Measurements from ENCODE around the gene CTSA. TPM values are rescaled to one million over a fixed set of nuclear protein-coding genes. Genes with fewer than 3 reads are reported as not detected.

The CTSA gene
- total and polyA plus RNA-seq, 2 experiments from 2014 or later: 39.9 to 63.9 TPM

DNA sequence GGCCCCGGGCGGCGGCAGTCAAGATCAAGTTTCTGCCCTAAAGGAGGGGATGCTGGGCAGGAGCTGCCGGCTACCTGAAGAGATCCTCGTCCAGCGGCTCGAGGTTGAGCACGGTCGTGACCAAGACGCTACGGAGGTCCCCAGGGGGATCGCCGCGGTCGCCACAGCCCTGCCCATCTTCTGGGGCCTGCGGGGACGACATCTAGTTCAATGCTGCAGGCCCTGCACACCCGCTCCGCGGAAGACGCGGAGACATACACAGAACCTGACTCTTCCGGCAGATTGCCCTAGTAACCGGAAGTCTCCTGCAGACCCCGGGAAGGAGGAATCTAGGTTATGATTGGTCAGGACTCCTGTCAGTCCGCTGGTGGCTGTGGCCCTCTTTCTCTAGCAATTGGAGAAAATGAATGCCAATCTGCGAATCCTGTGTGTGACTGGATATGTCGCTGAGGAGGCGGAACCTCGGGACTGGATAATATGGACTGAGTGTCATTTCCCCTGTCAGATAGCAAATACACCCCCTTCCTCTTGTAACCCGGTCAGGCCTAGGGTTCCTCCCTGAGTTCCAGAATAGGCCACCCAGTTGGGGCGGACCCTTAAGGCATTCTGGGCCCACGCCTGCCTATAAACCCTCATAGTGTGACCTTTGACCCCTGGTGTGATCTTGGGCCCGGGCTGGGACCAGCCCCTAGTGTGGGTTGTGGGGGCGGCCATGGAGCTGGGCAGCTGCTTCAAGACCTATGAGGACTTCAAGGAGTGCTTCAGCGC lies 33.8 kb upstream of the CTSA start, which contains the start of the genes ACOT8 and ZSWIM3:
ACOT8 (minus strand) TSS at position 279 of the 768 bp plus-strand sequence; CDS start at position 202, 77 bp downstream.
ZSWIM3 (plus strand) TSS at position 501 of the 768 bp plus-strand sequence; CDS start at position 713, 212 bp downstream.
- H3K4me3 ChIP-seq: peak within 1 kb of the TSS; percentile 63
- H3F3A ChIP-seq (replicated peaks; ENCODE audit: low read depth): no peaks in the 10 kb centered on the region
- 0 out of 2 replicates have a peak, but pooled peaks cover 3% of the 10 kb centered on the region for H3K36me3 ChIP-seq (ENCODE audit: insufficient read depth)
- no peaks in the 10 kb centered on the region for H3K27me3 ChIP-seq (ENCODE audit: insufficient read depth)
- Mint-ChIP-seq H3K27ac (peak within 1 kb of the TSS; percentile 95), H3K4me1 (peaks cover 56% of the 10 kb centered on the region), H3K4me3 (peak within 1 kb of the TSS; percentile 94), H3K36me3 (ENCODE audit: low read depth) (peaks cover 13% of the 10 kb centered on the region), H3K9me3 (no peaks in the 10 kb centered on the region), H3K27me3 (ENCODE audit: insufficient read depth, low read depth, poor library complexity) (peaks cover 8% of the 10 kb centered on the region)
- no peak for TF ChIP-seq CTCF (conservative IDR thresholded peaks at IDR 0.05; ENCODE audit: low read depth in 2 of 2)
- no peak for TF ChIP-seq ZNF331 (CRISPR knock-in tag; IDR thresholded peaks at IDR 0.05; ENCODE audit: low read depth)
- TF ChIP-seq ZNF114 (CRISPR knock-in tag; IDR thresholded peaks at IDR 0.05): no peak
- TF ChIP-seq CREB1 (CRISPR knock-in tag; IDR thresholded peaks at IDR 0.05; ENCODE audit: low read depth): peak; percentile 82
- TF ChIP-seq, protein P1, sequence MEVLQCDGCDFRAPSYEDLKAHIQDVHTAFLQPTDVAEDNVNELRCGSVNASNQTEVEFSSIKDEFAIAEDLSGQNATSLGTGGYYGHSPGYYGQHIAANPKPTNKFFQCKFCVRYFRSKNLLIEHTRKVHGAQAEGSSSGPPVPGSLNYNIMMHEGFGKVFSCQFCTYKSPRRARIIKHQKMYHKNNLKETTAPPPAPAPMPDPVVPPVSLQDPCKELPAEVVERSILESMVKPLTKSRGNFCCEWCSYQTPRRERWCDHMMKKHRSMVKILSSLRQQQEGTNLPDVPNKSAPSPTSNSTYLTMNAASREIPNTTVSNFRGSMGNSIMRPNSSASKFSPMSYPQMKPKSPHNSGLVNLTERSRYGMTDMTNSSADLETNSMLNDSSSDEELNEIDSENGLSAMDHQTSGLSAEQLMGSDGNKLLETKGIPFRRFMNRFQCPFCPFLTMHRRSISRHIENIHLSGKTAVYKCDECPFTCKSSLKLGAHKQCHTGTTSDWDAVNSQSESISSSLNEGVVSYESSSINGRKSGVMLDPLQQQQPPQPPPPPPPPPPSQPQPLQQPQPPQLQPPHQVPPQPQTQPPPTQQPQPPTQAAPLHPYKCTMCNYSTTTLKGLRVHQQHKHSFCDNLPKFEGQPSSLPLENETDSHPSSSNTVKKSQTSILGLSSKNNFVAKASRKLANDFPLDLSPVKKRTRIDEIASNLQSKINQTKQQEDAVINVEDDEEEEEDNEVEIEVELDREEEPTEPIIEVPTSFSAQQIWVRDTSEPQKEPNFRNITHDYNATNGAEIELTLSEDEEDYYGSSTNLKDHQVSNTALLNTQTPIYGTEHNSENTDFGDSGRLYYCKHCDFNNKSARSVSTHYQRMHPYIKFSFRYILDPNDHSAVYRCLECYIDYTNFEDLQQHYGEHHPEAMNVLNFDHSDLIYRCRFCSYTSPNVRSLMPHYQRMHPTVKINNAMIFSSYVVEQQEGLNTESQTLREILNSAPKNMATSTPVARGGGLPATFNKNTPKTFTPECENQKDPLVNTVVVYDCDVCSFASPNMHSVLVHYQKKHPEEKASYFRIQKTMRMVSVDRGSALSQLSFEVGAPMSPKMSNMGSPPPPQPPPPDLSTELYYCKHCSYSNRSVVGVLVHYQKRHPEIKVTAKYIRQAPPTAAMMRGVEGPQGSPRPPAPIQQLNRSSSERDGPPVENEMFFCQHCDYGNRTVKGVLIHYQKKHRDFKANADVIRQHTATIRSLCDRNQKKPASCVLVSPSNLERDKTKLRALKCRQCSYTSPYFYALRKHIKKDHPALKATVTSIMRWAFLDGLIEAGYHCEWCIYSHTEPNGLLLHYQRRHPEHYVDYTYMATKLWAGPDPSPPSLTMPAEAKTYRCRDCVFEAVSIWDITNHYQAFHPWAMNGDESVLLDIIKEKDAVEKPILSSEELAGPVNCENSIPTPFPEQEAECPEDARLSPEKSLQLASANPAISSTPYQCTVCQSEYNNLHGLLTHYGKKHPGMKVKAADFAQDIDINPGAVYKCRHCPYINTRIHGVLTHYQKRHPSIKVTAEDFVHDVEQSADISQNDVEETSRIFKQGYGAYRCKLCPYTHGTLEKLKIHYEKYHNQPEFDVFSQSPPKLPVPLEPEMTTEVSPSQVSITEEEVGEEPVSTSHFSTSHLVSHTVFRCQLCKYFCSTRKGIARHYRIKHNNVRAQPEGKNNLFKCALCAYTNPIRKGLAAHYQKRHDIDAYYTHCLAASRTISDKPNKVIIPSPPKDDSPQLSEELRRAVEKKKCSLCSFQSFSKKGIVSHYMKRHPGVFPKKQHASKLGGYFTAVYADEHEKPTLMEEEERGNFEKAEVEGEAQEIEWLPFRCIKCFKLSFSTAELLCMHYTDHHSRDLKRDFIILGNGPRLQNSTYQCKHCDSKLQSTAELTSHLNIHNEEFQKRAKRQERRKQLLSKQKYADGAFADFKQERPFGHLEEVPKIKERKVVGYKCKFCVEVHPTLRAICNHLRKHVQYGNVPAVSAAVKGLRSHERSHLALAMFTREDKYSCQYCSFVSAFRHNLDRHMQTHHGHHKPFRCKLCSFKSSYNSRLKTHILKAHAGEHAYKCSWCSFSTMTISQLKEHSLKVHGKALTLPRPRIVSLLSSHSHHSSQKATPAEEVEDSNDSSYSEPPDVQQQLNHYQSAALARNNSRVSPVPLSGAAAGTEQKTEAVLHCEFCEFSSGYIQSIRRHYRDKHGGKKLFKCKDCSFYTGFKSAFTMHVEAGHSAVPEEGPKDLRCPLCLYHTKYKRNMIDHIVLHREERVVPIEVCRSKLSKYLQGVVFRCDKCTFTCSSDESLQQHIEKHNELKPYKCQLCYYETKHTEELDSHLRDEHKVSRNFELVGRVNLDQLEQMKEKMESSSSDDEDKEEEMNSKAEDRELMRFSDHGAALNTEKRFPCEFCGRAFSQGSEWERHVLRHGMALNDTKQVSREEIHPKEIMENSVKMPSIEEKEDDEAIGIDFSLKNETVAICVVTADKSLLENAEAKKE (CRISPR knock-in tag; IDR thresholded peaks at IDR 0.05): 0 out of 2 replicates have a peak, but pooled peaks have one; percentile 13
- TF ChIP-seq STAT1 (IDR thresholded peaks at IDR 0.05; ENCODE audit: unreplicated experiment): no peak
- no peak for TF ChIP-seq EZH2 (IDR thresholded peaks at IDR 0.05; ENCODE audit: low read depth, unreplicated experiment)
- TF ChIP-seq, protein P2, sequence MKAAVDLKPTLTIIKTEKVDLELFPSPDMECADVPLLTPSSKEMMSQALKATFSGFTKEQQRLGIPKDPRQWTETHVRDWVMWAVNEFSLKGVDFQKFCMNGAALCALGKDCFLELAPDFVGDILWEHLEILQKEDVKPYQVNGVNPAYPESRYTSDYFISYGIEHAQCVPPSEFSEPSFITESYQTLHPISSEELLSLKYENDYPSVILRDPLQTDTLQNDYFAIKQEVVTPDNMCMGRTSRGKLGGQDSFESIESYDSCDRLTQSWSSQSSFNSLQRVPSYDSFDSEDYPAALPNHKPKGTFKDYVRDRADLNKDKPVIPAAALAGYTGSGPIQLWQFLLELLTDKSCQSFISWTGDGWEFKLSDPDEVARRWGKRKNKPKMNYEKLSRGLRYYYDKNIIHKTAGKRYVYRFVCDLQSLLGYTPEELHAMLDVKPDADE (IDR thresholded peaks at IDR 0.05): no peak
- TF ChIP-seq EZH2phosphoT487 (IDR thresholded peaks at IDR 0.05; ENCODE audit: unreplicated experiment): no peak
- TF ChIP-seq, protein P3, sequence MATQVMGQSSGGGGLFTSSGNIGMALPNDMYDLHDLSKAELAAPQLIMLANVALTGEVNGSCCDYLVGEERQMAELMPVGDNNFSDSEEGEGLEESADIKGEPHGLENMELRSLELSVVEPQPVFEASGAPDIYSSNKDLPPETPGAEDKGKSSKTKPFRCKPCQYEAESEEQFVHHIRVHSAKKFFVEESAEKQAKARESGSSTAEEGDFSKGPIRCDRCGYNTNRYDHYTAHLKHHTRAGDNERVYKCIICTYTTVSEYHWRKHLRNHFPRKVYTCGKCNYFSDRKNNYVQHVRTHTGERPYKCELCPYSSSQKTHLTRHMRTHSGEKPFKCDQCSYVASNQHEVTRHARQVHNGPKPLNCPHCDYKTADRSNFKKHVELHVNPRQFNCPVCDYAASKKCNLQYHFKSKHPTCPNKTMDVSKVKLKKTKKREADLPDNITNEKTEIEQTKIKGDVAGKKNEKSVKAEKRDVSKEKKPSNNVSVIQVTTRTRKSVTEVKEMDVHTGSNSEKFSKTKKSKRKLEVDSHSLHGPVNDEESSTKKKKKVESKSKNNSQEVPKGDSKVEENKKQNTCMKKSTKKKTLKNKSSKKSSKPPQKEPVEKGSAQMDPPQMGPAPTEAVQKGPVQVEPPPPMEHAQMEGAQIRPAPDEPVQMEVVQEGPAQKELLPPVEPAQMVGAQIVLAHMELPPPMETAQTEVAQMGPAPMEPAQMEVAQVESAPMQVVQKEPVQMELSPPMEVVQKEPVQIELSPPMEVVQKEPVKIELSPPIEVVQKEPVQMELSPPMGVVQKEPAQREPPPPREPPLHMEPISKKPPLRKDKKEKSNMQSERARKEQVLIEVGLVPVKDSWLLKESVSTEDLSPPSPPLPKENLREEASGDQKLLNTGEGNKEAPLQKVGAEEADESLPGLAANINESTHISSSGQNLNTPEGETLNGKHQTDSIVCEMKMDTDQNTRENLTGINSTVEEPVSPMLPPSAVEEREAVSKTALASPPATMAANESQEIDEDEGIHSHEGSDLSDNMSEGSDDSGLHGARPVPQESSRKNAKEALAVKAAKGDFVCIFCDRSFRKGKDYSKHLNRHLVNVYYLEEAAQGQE (IDR thresholded peaks at IDR 0.05; ENCODE audit: unreplicated experiment): no peak
- no peak for TF ChIP-seq NANOG (IDR thresholded peaks at IDR 0.05; ENCODE audit: borderline replicate concordance)
- peak; percentile 73 for TF ChIP-seq POLR2AphosphoS5 (IDR thresholded peaks at IDR 0.05; ENCODE audit: low read depth)
- TF ChIP-seq JUNB (IDR thresholded peaks at IDR 0.05; ENCODE audit: unreplicated experiment): no peak
- peak within 1 kb of the TSS; percentile 75 for H3K4me2 ChIP-seq
- peaks cover 43% of the 10 kb centered on the region for H3K4me1 ChIP-seq (ENCODE audit: insufficient read depth)
- no peaks in the 10 kb centered on the region for H4K20me1 ChIP-seq (replicated peaks; ENCODE audit: insufficient read depth)
- ATAC-seq: peak; percentile 89
- no peaks in the 10 kb centered on the region for H3K9me2 ChIP-seq (ENCODE audit: insufficient read depth)
- no peak within 1 kb of the TSS for H2AFZ ChIP-seq
- peak within 1 kb of the TSS; percentile 78 for H3K27ac ChIP-seq (ENCODE audit: low read depth)
- peak; percentile 100 for DNase-seq (ENCODE audit: low spot score)
- peaks cover 33% of the 10 kb centered on the region for H3K79me2 ChIP-seq (replicated peaks; ENCODE audit: insufficient read depth)

Measured in GM23338 (cell line).